GM23248 (cell line): ENCODE results near the gene STX8. TPM values are rescaled to one million over a fixed set of nuclear protein-coding genes. Genes with fewer than 3 reads are reported as not detected.

ENCODE experiments used
- DNase-seq: peaks from one replicate; pipeline ENCODE4 v3.0.0-alpha.2; 2015
- H2AFZ ChIP-seq: fragments of 200-600 bp; sonication (generic); 2 replicates; pipeline ENCODE4 v1.6.1; 2016; ENCODE audit warnings: antibody characterized with exemption
- H3F3A ChIP-seq: fragments of 200-600 bp; sonication (generic); 2 replicates; pipeline ENCODE4 v1.6.1; 2016; ENCODE audit warnings: mild to moderate bottlenecking, antibody characterized with exemption, mixed run types; ENCODE audit not compliant: insufficient read depth
- H3K27ac ChIP-seq: fragments of 200-600 bp; sonication (generic); 2 replicates; pipeline ENCODE4 v1.5.1; 2016; ENCODE audit warnings: mild to moderate bottlenecking
- H3K27me3 ChIP-seq: fragments of 200-600 bp; sonication (generic); replicated peaks from 2 replicates; pipeline ENCODE4 v1.6.1; 2016; ENCODE audit warnings: mild to moderate bottlenecking; ENCODE audit not compliant: insufficient read depth
- H3K36me3 ChIP-seq: fragments of 200-600 bp; sonication (generic); 2 replicates; pipeline ENCODE4 v1.6.1; 2016; ENCODE audit warnings: low read depth, mild to moderate bottlenecking
- H3K4me1 ChIP-seq: fragments of 200-600 bp; sonication (generic); 2 replicates; pipeline ENCODE4 v1.6.1; 2016; ENCODE audit warnings: mild to moderate bottlenecking; ENCODE audit not compliant: insufficient read depth
- H3K4me2 ChIP-seq: fragments of 200-600 bp; sonication (generic); one replicate; pipeline ENCODE4 v1.6.1; 2016; ENCODE audit warnings: mild to moderate bottlenecking; ENCODE audit not compliant: unreplicated experiment
- H3K4me3 ChIP-seq: fragments of 200-600 bp; sonication (generic); 2 replicates; pipeline ENCODE4 v1.5.1; 2016; ENCODE audit warnings: mild to moderate bottlenecking
- H3K79me2 ChIP-seq: fragments of 200-600 bp; sonication (generic); 2 replicates; pipeline ENCODE4 v1.6.1; 2016; ENCODE audit warnings: mild to moderate bottlenecking; ENCODE audit not compliant: insufficient read depth
- H3K9ac ChIP-seq: fragments of 200-600 bp; sonication (generic); 2 replicates; pipeline ENCODE4 v1.6.1; 2016; ENCODE audit warnings: mild to moderate bottlenecking
- H3K9me2 ChIP-seq: fragments of 200-600 bp; sonication (generic); 2 replicates; pipeline ENCODE4 v1.6.1; 2016; ENCODE audit warnings: mixed run types, mild to moderate bottlenecking, moderate library complexity; ENCODE audit not compliant: insufficient read depth
- H3K9me3 ChIP-seq: fragments of 200-600 bp; sonication (generic); one replicate; pipeline ENCODE4 v1.6.1; 2017; ENCODE audit warnings: low read depth
- H4K20me1 ChIP-seq: fragments of 200-600 bp; sonication (generic); 2 replicates; pipeline ENCODE4 v1.6.0; 2016; ENCODE audit not compliant: insufficient read depth
- EZH2 ChIP-seq: fragments of 200-600 bp; sonication (generic); IDR thresholded peaks from 2 replicates; pipeline ENCODE4 v1.6.1; 2018; ENCODE audit warnings: antibody characterized with exemption, mild to moderate bottlenecking; ENCODE audit not compliant: insufficient read depth, poor library complexity, severe bottlenecking
- EZH2phosphoT487 ChIP-seq: fragments of 200-600 bp; sonication (generic); IDR thresholded peaks from 2 replicates; pipeline ENCODE4 v1.6.1; 2018; ENCODE audit warnings: antibody characterized with exemption, moderate library complexity, mild to moderate bottlenecking, low read depth; ENCODE audit not compliant: insufficient read depth
- WGBS, 2 experiments: methylation state at CpG; one replicate each; pipeline ENCODE4 v1.1.6; 2015 to 2017; ENCODE audit warnings: low lambda C conversion rate in 2 of 2, low coverage in 1 of 2; ENCODE audit errors: missing lambda C conversion rate in 2 of 2; 5-methylcytosine and 5-hydroxymethylcytosine counted together
- in situ Hi-C: fragments of 300-500 bp; cut with MboI; formaldehyde crosslinking; loops from 2 replicates; pipeline ENCODE4 v1.15.0; 2020
- polyA plus RNA-seq: library from polyadenylated mRNA; unstranded; fragments of >200 nt; fragmentation: Nextera tagmentation; extraction: Ambion mirVana; gene quantifications from 2 replicates; pipeline ENCODE4 v1.2.1, GENCODE V29; 2016
- total RNA-seq: library from RNA; depleted of rRNA; stranded (reverse); fragments of >200 nt; shearing (Covaris generic); gene quantifications from 2 replicates; pipeline ENCODE4 v1.2.3, GENCODE V29; 2014

STX8 gene
- total and polyA plus RNA-seq, 2 experiments from 2014 or later = 40.7 to 84.3 TPM

- Histone ChIP-seq H3K27me3 (no peaks in the 10 kb centered on the region), H3F3A (peaks cover 34% of the 10 kb centered on the region), H3K4me2 (no peak overlapping the region), H3K4me1 (peaks cover 7% of the 10 kb centered on the region), H2AFZ (no peak overlapping the region), H4K20me1 (no peaks in the 10 kb centered on the region), H3K27ac (peak overlapping the region; percentile 33), H3K9me3 (no peaks in the 10 kb centered on the region), H3K9me2 (no peaks in the 10 kb centered on the region), H3K79me2 (no peaks in the 10 kb centered on the region), H3K4me3 (no peak overlapping the region), H3K36me3 (no peaks in the 10 kb centered on the region), H3K9ac (no peak overlapping the region)
- peak; percentile 48 for DNase-seq
- in situ Hi-C loops = no loop called here
- WGBS, 2 experiments = 59 to 70% methylated on average over 5 of the region's 5 CpGs
- TF ChIP-seq EZH2 (no peak), EZH2phosphoT487 (no peak)
These were observed 103.5 kb downstream of the STX8 start for GRCh38 chr17:9472094-9472493.

- 57 to 59% methylated on average over 4 of the region's 4 CpGs for WGBS, 2 experiments
- Histone ChIP-seq H3K79me2 (no peaks in the 10 kb centered on the region), H3K9ac (no peak overlapping the region), H3K27ac (no peak overlapping the region), H3K9me2 (no peaks in the 10 kb centered on the region), H3K4me3 (no peak overlapping the region), H3F3A (peaks cover 34% of the 10 kb centered on the region), H3K9me3 (no peaks in the 10 kb centered on the region), H3K4me1 (peaks cover 7% of the 10 kb centered on the region), H2AFZ (no peak overlapping the region), H3K36me3 (no peaks in the 10 kb centered on the region), H3K27me3 (no peaks in the 10 kb centered on the region), H3K4me2 (no peak overlapping the region), H4K20me1 (no peaks in the 10 kb centered on the region)
- DNase-seq = peak; percentile 5
- TF ChIP-seq EZH2 = no peak
- in situ Hi-C loops = no loop called here
These were observed 105.4 kb downstream of the STX8 start for GRCh38 chr17:9470171-9470570.

- H3F3A ChIP-seq = peaks cover 37% of the 10 kb centered on the region
- in situ Hi-C loops = no loop called here
- no peak for TF ChIP-seq EZH2
- no peak for TF ChIP-seq EZH2phosphoT487
These were observed 106.7 kb downstream of the STX8 start for GRCh38 chr17:9468937-9469336.

GRCh38 chr17:9468532-9468931 is 107.1 kb downstream of the STX8 start:
- 87 to 93% methylated on average over 10 of the region's 10 CpGs for WGBS, 2 experiments
- in situ Hi-C loops = no loop called here

More at GRCh38 chr17:9468937-9469336, 106.7 kb downstream of the STX8 start:
- no peak overlapping the region for H3K9ac ChIP-seq
- H3K27ac ChIP-seq = no peak overlapping the region
- H3K4me3 ChIP-seq = no peak overlapping the region
- H2AFZ ChIP-seq = no peak overlapping the region
- no peaks in the 10 kb centered on the region for H3K9me3 ChIP-seq
- no peaks in the 10 kb centered on the region for H3K36me3 ChIP-seq
- H3K27me3 ChIP-seq = no peaks in the 10 kb centered on the region
- H3K4me2 ChIP-seq = no peak overlapping the region
- 92 to 98% methylated on average over 4 of the region's 4 CpGs for WGBS, 2 experiments
- H3K9me2 ChIP-seq = no peaks in the 10 kb centered on the region
- peaks cover 8% of the 10 kb centered on the region for H3K4me1 ChIP-seq
- no peak for DNase-seq
- no peaks in the 10 kb centered on the region for H4K20me1 ChIP-seq
- H3K79me2 ChIP-seq = no peaks in the 10 kb centered on the region

GRCh38 chr17:9467518-9467917 is 108.1 kb downstream of the STX8 start:
- no peak overlapping the region for H2AFZ ChIP-seq
- H3F3A ChIP-seq = peaks cover 25% of the 10 kb centered on the region
- no peak overlapping the region for H3K4me3 ChIP-seq
- no peaks in the 10 kb centered on the region for H3K9me2 ChIP-seq
- H3K79me2 ChIP-seq = no peaks in the 10 kb centered on the region
- peak; percentile 6 for DNase-seq
- H4K20me1 ChIP-seq = no peaks in the 10 kb centered on the region
- H3K27me3 ChIP-seq = no peaks in the 10 kb centered on the region
- H3K36me3 ChIP-seq = no peaks in the 10 kb centered on the region
- no peak overlapping the region for H3K9ac ChIP-seq
- in situ Hi-C loops = no loop called here
- H3K9me3 ChIP-seq = no peaks in the 10 kb centered on the region
- TF ChIP-seq EZH2phosphoT487 = no peak
- no peak for TF ChIP-seq EZH2
- WGBS, 2 experiments = 35 to 39% methylated on average over 5 of the region's 5 CpGs
- H3K4me1 ChIP-seq = peaks cover 6% of the 10 kb centered on the region
- H3K27ac ChIP-seq = no peak overlapping the region
- H3K4me2 ChIP-seq = no peak overlapping the region

More at GRCh38 chr17:9468532-9468931, 107.1 kb downstream of the STX8 start:
- Histone ChIP-seq H4K20me1 (no peaks in the 10 kb centered on the region), H3K36me3 (no peaks in the 10 kb centered on the region), H3K4me1 (peaks cover 6% of the 10 kb centered on the region), H3K4me3 (no peak overlapping the region), H3F3A (peaks cover 33% of the 10 kb centered on the region), H3K79me2 (no peaks in the 10 kb centered on the region), H3K27me3 (no peaks in the 10 kb centered on the region), H2AFZ (no peak overlapping the region), H3K9ac (no peak overlapping the region), H3K27ac (no peak overlapping the region), H3K4me2 (no peak overlapping the region), H3K9me3 (no peaks in the 10 kb centered on the region), H3K9me2 (no peaks in the 10 kb centered on the region)
- no peak for TF ChIP-seq EZH2phosphoT487
- no peak for TF ChIP-seq EZH2
- DNase-seq = no peak
